GM12878 (cell line): ENCODE measurements around the gene EHMT2. TPM values are rescaled to one million over a fixed set of nuclear protein-coding genes. Genes with fewer than 3 reads are reported as not detected.
A peak's percentile ranks its signal among the peaks of the same experiment; 100 is the strongest.

Experiments
- ATAC-seq: fragments of 200-7000 bp; cut with Tn5 transposase; 3 replicates; pipeline ENCODE4 v1.9.1; 2020; ENCODE audit warnings: mild to moderate bottlenecking, moderate library complexity
- BruUV-seq: library from RNA; stranded (reverse); fragments of 400-500 nt; replicated peaks from 2 replicates; lab custom pipeline; 2021; lab: Mats Ljungman, UMichigan
- CTCF ChIA-PET: fragments of 300-600 bp; sonication (Branson Sonifier 250); formaldehyde crosslinking; extraction: SDS; loops from one replicate; lab custom pipeline; 2021; ENCODE audit warnings: inconsistent platforms; lab: Yijun Ruan, JAX
- POLR2A ChIA-PET: fragments of 350-600 bp; formaldehyde crosslinking; extraction: SDS; loops from one replicate; lab custom pipeline; 2021; ENCODE audit warnings: inconsistent platforms; lab: Charles Lee
- RAD21 ChIA-PET: fragments of 300-600 bp; sonication (Branson Sonifier 250); formaldehyde crosslinking; loops from one replicate; lab custom pipeline; 2023; ENCODE audit warnings: antibody characterized with exemption; ENCODE audit not compliant: unreplicated experiment; lab: Charles Lee
- SMC1A ChIA-PET: fragments of 300-600 bp; sonication (Branson Sonifier 250); formaldehyde crosslinking; loops from one replicate; lab custom pipeline; 2023; ENCODE audit not compliant: unreplicated experiment, uncharacterized antibody; lab: Charles Lee
- DNase-seq: peaks from one replicate; pipeline ENCODE4 v3.0.0-alpha.2; 2011; ENCODE audit warnings: low read depth, low spot score
- FAIRE-seq: peaks from 3 replicates; lab custom pipeline; 2011; peaks lifted over from hg19 to GRCh38; lab: Jason Lieb, UNC
- H2AFZ ChIP-seq: 2 replicates; pipeline ENCODE4 v1.6.0; 2011; ENCODE audit warnings: low read depth, low read length, control low read depth; ENCODE audit not compliant: control insufficient read depth
- H3K27ac ChIP-seq: 2 replicates; pipeline ENCODE4 v1.5.1; 2011; ENCODE audit warnings: control low read depth; ENCODE audit not compliant: control insufficient read depth, insufficient read depth
- H3K27me3 ChIP-seq, 2 experiments: replicated peaks in 1 of 2; 2 replicates each; pipeline versions ENCODE4 v1.6.0 to v1.6.1; 2011; ENCODE audit warnings: low read length in 1 of 2; ENCODE audit not compliant: control insufficient read depth in 2 of 2, insufficient read depth in 2 of 2
- H3K36me3 ChIP-seq, 2 experiments: 2 replicates each; pipeline ENCODE4 v1.5.1; 2011; ENCODE audit warnings: low read length in 1 of 2; ENCODE audit not compliant: control insufficient read depth in 2 of 2, insufficient read depth in 2 of 2
- H3K4me1 ChIP-seq: 2 replicates; pipeline ENCODE4 v1.6.1; 2011; ENCODE audit warnings: mild to moderate bottlenecking, low read length, moderate library complexity, mixed read lengths; ENCODE audit not compliant: control insufficient read depth, insufficient read depth
- H3K4me2 ChIP-seq: 2 replicates; pipeline ENCODE4 v1.6.0; 2011; ENCODE audit warnings: control low read depth; ENCODE audit not compliant: control insufficient read depth, insufficient read depth
- H3K4me3 ChIP-seq: fragments of 200-600 bp; sonication (generic); 2 replicates; pipeline ENCODE4 v1.5.1; 2016
- H3K79me2 ChIP-seq: 2 replicates; pipeline ENCODE4 v1.6.0; 2011; ENCODE audit warnings: low read length; ENCODE audit not compliant: control insufficient read depth, insufficient read depth
- H3K9ac ChIP-seq: 2 replicates; pipeline ENCODE4 v1.8.0; 2011; ENCODE audit warnings: low read length, control low read depth, mixed read lengths; ENCODE audit not compliant: control insufficient read depth, insufficient read depth
- H3K9me3 ChIP-seq: replicated peaks from 3 replicates; pipeline ENCODE4 v1.5.1; 2011; ENCODE audit warnings: mild to moderate bottlenecking, low read length; ENCODE audit not compliant: control insufficient read depth, insufficient read depth
- H4K20me1 ChIP-seq: 2 replicates; pipeline ENCODE4 v1.6.0; 2011; ENCODE audit not compliant: control insufficient read depth, insufficient read depth
- BMI1 ChIP-seq: fragments of 450-650 bp; IDR thresholded peaks from 2 replicates; pipeline ENCODE4 v1.6.1; 2016; ENCODE audit warnings: mild to moderate bottlenecking, moderate library complexity, borderline replicate concordance
- CBX3 ChIP-seq: fragments of 200-600 bp; sonication (generic); IDR thresholded peaks from 2 replicates; pipeline ENCODE4 v1.6.1; 2016; ENCODE audit warnings: low read depth, borderline replicate concordance
- CHD2 ChIP-seq: IDR thresholded peaks from 2 replicates; pipeline ENCODE4 v1.6.1; 2011; ENCODE audit warnings: low read depth, low read length, improper control_type of control experiment, borderline replicate concordance
- CHD4 ChIP-seq: fragments of 200-600 bp; sonication (generic); IDR thresholded peaks from 2 replicates; pipeline ENCODE4 v1.6.1; 2016; ENCODE audit warnings: mild to moderate bottlenecking
- CTCF ChIP-seq, 3 experiments: IDR thresholded peaks in 2 of 3; conservative IDR thresholded peaks in 1 of 3; 2 replicates each; pipeline ENCODE4 v1.5.1; 2011; ENCODE audit warnings: low read depth in 3 of 3, low read length in 3 of 3, mild to moderate bottlenecking in 3 of 3, control low read depth in 2 of 3, moderate library complexity in 2 of 3, inconsistent platforms in 1 of 3, mixed read lengths in 1 of 3; ENCODE audit not compliant: control insufficient read depth in 2 of 3, insufficient read depth in 1 of 3; ENCODE audit errors: extremely low read depth in 1 of 3
- CUX1 ChIP-seq: IDR thresholded peaks from 2 replicates; pipeline ENCODE4 v1.6.1; 2012; ENCODE audit warnings: improper control_type of control experiment, low read depth, low read length; ENCODE audit not compliant: insufficient replicate concordance
- EP300 ChIP-seq, 2 experiments: fragments of 150-350 bp in 1 of 2; IDR thresholded peaks; 2 replicates each; pipeline ENCODE4 v1.6.1; 2011 to 2012; ENCODE audit warnings: low read depth in 2 of 2, low read length in 2 of 2, borderline replicate concordance in 1 of 2, improper control_type of control experiment in 1 of 2, inconsistent platforms in 1 of 2; ENCODE audit not compliant: control insufficient read depth in 1 of 2
- ETV6 ChIP-seq, 2 experiments: fragments of 450-650 bp in 1 of 2; IDR thresholded peaks in 1 of 2; conservative IDR thresholded peaks in 1 of 2; 2 replicates each; pipeline ENCODE4 v1.6.1; 2014; ENCODE audit warnings: antibody characterized with exemption in 1 of 2, borderline replicate concordance in 1 of 2, low read depth in 1 of 2, mild to moderate bottlenecking in 1 of 2, moderate library complexity in 1 of 2
- EZH2 ChIP-seq: IDR thresholded peaks from 2 replicates; pipeline ENCODE4 v1.6.1; 2012; ENCODE audit warnings: low read depth, mild to moderate bottlenecking, control low read depth, inconsistent platforms, low read length, borderline replicate concordance; ENCODE audit not compliant: control insufficient read depth
- IRF4 ChIP-seq: IDR thresholded peaks from 2 replicates; pipeline ENCODE4 v1.6.1; 2011; ENCODE audit warnings: low read depth, low read length
- JUNB ChIP-seq: IDR thresholded peaks from 2 replicates; pipeline ENCODE4 v1.6.1; 2016; ENCODE audit warnings: antibody characterized with exemption, mild to moderate bottlenecking
- NR2F1 ChIP-seq: fragments of 450-650 bp; conservative IDR thresholded peaks from 2 replicates; pipeline ENCODE4 v1.6.1; 2017; ENCODE audit warnings: mild to moderate bottlenecking
- RAD21 ChIP-seq: IDR thresholded peaks from 2 replicates; pipeline ENCODE4 v1.6.1; 2011; ENCODE audit warnings: mild to moderate bottlenecking, low read depth, low read length, moderate library complexity; ENCODE audit not compliant: insufficient read depth
- SMAD5 ChIP-seq: IDR thresholded peaks from 2 replicates; pipeline ENCODE4 v1.6.1; 2016; ENCODE audit warnings: antibody characterized with exemption, low read depth
- SMC3 ChIP-seq: IDR thresholded peaks from 2 replicates; pipeline ENCODE4 v1.6.1; 2011; ENCODE audit warnings: low read length, improper control_type of control experiment, borderline replicate concordance
- SRF ChIP-seq, 2 experiments: IDR thresholded peaks; 2 replicates each; pipeline ENCODE4 v1.6.1; 2011; ENCODE audit warnings: low read depth in 2 of 2, low read length in 2 of 2, mild to moderate bottlenecking in 1 of 2, moderate library complexity in 1 of 2
- WGBS: methylation state at CpG from one replicate; pipeline ENCODE4 v1.1.6; 2016; ENCODE audit warnings: low lambda C conversion rate; ENCODE audit not compliant: insufficient replicate concordance, insufficient coverage; ENCODE audit errors: missing lambda C conversion rate; 5-methylcytosine and 5-hydroxymethylcytosine counted together
- in situ Hi-C: fragments of 300-500 bp; cut with MboI; formaldehyde crosslinking; loops from 9 replicates; pipeline ENCODE4 v1.14.3; 2018; ENCODE audit warnings: mixed read lengths
- intact Hi-C: fragments of 100-400 bp; cut with micrococcal nuclease; formaldehyde crosslinking; loops from one replicate; pipeline ENCODE4 v1.14.2; 2022; ENCODE audit not compliant: unreplicated experiment
- polyA plus RNA-seq, 11 experiments: library from polyadenylated mRNA; depleted of rRNA in 4 of 11; unstranded in 6 of 11; stranded (reverse) in 5 of 11; fragments of >200 nt; fragmentation: Nextera tagmentation in 4 of 11; fragmentation: Illumina TruSeq in 1 of 11; extraction: Ambion mirVana in 4 of 11; extraction: Trizol in 1 of 11; gene quantifications; 1 replicate in 1 of 11; 2 replicates in 10 of 11; pipeline versions ENCODE4 v1.2.1 to v1.2.3, GENCODE V29; 2011 to 2016; ENCODE audit warnings: inconsistent platforms in 2 of 11, missing spikeins in 2 of 11, low read depth in 1 of 11
- total RNA-seq, 4 experiments: library from RNA; depleted of rRNA in 3 of 4; stranded (reverse); fragments of >200 nt in 3 of 4; fragmentation: Illumina TruSeq in 1 of 4; extraction: Trizol in 1 of 4; gene quantifications; 2 replicates each; pipeline versions ENCODE4 v1.2.1 to v1.2.3, GENCODE V29; 2013 to 2021

The EHMT2 gene
- total and polyA plus RNA-seq, 10 of the 15 experiments (the other 5 are each of a cell fraction or from before 2014, with no cell fraction given), result 1.7 to 53.2 (median 36.3) TPM

GRCh38 chr6:31922942-31923341 lies 25.4 kb upstream of the EHMT2 start:
- H3K79me2 ChIP-seq, result no peaks in the 10 kb centered on the region
- WGBS, result 1% methylated on average over 5 of the region's 5 CpGs
- DNase-seq (no peak), ATAC-seq (peak; percentile 90), FAIRE-seq (no peak)
- no peak overlapping the region for H3K4me2 ChIP-seq
- in situ Hi-C loops (no loop called here), intact Hi-C loops (loop anchor here (2.0 kb wide), 1 partner anchor 60 kb away; the partner anchor contains the start of gene NEU1)
- H3K9me3 ChIP-seq, result peaks cover 1% of the 10 kb centered on the region; the same call in 1 of the 3 replicates
- ChIA-PET RAD21 (interaction anchor here (0.8 to 3.1 kb wide), 13 partner anchors 18 to 242 kb away, joined by 3 to 20 read pairs (median 5); partner anchors contain the start of genes HSPA1B, LY6G5C, MSH5 and NEU1), POLR2A (interaction anchor here (1.0 kb wide), 1 partner anchor 11 kb away, joined by 3 read pairs; no protein-coding TSS in a partner anchor), SMC1A (interaction anchor here (0.7 to 3.6 kb wide), 11 partner anchors 11 to 245 kb away, joined by 3 to 9 read pairs (median 4); no protein-coding TSS in a partner anchor), CTCF (interaction anchor here (0.6 to 3.5 kb wide), 19 partner anchors 14 to 243 kb away, joined by 3 to 22 read pairs (median 4); partner anchors contain the start of genes LY6G5C, NEU1 and VARS1)
- no peaks in the 10 kb centered on the region for H3K27me3 ChIP-seq
- H3K9ac ChIP-seq, result no peak overlapping the region
- H4K20me1 ChIP-seq, result no peaks in the 10 kb centered on the region
- no peak overlapping the region for H3K4me3 ChIP-seq
- H2AFZ ChIP-seq, result no peak overlapping the region
- no TSS peak for BruUV-seq
- no peaks in the 10 kb centered on the region for H3K4me1 ChIP-seq
- H3K27ac ChIP-seq, result no peak overlapping the region
- H3K36me3 ChIP-seq, result no peaks in the 10 kb centered on the region
- TF ChIP-seq EZH2 (no peak), NR2F1 (0 out of 2 replicates have a peak, but pooled peaks have one; percentile 34), CUX1 (no peak), SRF (IDR thresholded peaks at IDR 0.05; ENCODE audit: low read depth in 2 of 2, low read length in 2 of 2) (peak in 1 of 2 experiments; percentile 17; a peak in 1 of 4 replicates), SMC3 (peak; percentile 51; the same call in 1 of the 2 replicates), JUNB (no peak), CBX3 (no peak), RAD21 (peak; percentile 79), EP300 (IDR thresholded peaks at IDR 0.05; ENCODE audit: borderline replicate concordance in 1 of 2, control insufficient read depth in 1 of 2, low read depth in 2 of 2, low read length in 2 of 2) (no peak), SMAD5 (no peak), BMI1 (no peak), CHD4 (no peak), CTCF (IDR thresholded peaks at IDR 0.05 in 2 of 3, conservative IDR thresholded peaks at IDR 0.05 in 1 of 3; ENCODE audit: control insufficient read depth in 2 of 3, extremely low read depth in 1 of 3, insufficient read depth in 1 of 3, low read depth in 3 of 3, low read length in 3 of 3) (peak; percentile 57 to 65 (median 61)), IRF4 (0 out of 2 replicates have a peak, but pooled peaks have one; percentile 17), ETV6 (conservative IDR thresholded peaks at IDR 0.05 in 1 of 2, IDR thresholded peaks at IDR 0.05 in 1 of 2; ENCODE audit: borderline replicate concordance in 1 of 2, low read depth in 1 of 2) (no peak), CHD2 (no peak)
